Measurements from ENCODE around the gene PRR20G. TPM values are rescaled to one million over a fixed set of nuclear protein-coding genes. Genes with fewer than 3 reads are reported as not detected.

The PRR20G gene
- total RNA-seq, 1 experiment from 2014 or later = 0.30 TPM

DNA sequence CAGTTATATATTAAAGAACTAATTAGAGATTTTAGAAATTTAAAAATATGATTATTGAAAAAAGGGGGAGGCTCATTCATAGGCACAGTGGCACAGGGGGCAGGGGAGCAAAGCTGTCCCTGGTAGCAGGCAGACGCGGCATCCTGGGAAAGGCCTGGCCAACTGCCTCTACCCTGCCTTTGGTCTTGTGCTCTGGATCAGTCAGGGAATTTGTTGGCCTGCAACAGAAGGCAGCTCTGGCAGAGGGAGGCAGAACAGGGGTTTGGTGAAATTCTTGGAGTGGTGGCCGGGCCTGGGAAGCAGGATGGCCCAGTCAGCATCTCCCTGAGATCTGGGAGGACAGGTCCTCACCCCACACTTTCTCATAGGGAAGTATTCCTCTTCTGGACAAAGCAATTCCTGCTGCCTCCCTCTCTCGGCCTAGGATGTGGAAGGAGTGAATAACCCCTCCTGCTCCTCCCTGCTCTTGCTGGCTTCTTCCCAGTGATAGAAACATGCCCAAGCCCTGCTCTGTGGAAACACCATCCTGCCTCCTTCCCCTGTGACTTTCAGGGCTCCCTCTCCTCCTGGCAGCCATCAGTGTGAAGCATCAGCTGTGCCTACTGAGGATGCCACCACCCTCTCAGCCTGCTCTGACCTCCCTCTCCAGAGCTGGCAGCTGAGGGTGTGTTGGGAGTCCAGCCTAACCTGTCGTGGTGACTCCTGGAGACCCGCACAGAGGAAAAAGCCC lies 26.9 kb downstream of the PRR20G start:
- Histone ChIP-seq H3K79me2 (ENCODE audit: insufficient read depth, low read length) (no peaks in the 10 kb centered on the region), H4K20me1 (ENCODE audit: insufficient read depth) (no peaks in the 10 kb centered on the region), H3K27me3 (ENCODE audit: insufficient read depth, low read length) (no peaks in the 10 kb centered on the region), H3K4me2 (ENCODE audit: low read length) (no peak overlapping the region), H3K27ac (ENCODE audit: low read depth, low read length) (no peak overlapping the region), H3K9me2 (ENCODE audit: insufficient read depth) (no peaks in the 10 kb centered on the region), H3K9me3 (ENCODE audit: control insufficient read depth in 1 of 2, insufficient read depth in 1 of 2, low read depth in 1 of 2, low read length in 2 of 2) (no peaks in the 10 kb centered on the region), H3K36me3 (ENCODE audit: control insufficient read depth in 1 of 2, insufficient read depth in 2 of 2, low read length in 2 of 2) (no peaks in the 10 kb centered on the region), H2AFZ (ENCODE audit: low read depth, low read length, poor library complexity, severe bottlenecking) (no peak overlapping the region), H3K4me3 (replicated peaks in 1 of 2; ENCODE audit: low read depth in 1 of 2, low read length in 2 of 2) (no peak overlapping the region), H3K4me1 (ENCODE audit: control insufficient read depth in 1 of 2, insufficient read depth in 2 of 2, low read length in 2 of 2) (peaks cover 0 to 3% of the 10 kb centered on the region in 2 experiments; a peak in 1 of 4 replicates), H3K9ac (ENCODE audit: low read length) (no peak overlapping the region)
- ATAC-seq (no peak), DNase-seq (ENCODE audit: low read depth, low spot score) (no peak)
- no peak for TF ChIP-seq RAD21 (IDR thresholded peaks at IDR 0.05; ENCODE audit: low read depth)
- TF ChIP-seq, protein P1, sequence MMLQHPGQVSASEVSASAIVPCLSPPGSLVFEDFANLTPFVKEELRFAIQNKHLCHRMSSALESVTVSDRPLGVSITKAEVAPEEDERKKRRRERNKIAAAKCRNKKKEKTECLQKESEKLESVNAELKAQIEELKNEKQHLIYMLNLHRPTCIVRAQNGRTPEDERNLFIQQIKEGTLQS (IDR thresholded peaks at IDR 0.05) = no peak
- TF ChIP-seq EGR1 (IDR thresholded peaks at IDR 0.05; ENCODE audit: low read depth) = no peak
- no peak for TF ChIP-seq SRF (IDR thresholded peaks at IDR 0.05; ENCODE audit: low read depth)
- TF ChIP-seq ELF1 (IDR thresholded peaks at IDR 0.05; ENCODE audit: borderline replicate concordance, low read depth) = no peak
- no peak for TF ChIP-seq YY1 (IDR thresholded peaks at IDR 0.05; ENCODE audit: extremely low read depth, insufficient replicate concordance, low read depth, low read length)
- TF ChIP-seq, protein P2, sequence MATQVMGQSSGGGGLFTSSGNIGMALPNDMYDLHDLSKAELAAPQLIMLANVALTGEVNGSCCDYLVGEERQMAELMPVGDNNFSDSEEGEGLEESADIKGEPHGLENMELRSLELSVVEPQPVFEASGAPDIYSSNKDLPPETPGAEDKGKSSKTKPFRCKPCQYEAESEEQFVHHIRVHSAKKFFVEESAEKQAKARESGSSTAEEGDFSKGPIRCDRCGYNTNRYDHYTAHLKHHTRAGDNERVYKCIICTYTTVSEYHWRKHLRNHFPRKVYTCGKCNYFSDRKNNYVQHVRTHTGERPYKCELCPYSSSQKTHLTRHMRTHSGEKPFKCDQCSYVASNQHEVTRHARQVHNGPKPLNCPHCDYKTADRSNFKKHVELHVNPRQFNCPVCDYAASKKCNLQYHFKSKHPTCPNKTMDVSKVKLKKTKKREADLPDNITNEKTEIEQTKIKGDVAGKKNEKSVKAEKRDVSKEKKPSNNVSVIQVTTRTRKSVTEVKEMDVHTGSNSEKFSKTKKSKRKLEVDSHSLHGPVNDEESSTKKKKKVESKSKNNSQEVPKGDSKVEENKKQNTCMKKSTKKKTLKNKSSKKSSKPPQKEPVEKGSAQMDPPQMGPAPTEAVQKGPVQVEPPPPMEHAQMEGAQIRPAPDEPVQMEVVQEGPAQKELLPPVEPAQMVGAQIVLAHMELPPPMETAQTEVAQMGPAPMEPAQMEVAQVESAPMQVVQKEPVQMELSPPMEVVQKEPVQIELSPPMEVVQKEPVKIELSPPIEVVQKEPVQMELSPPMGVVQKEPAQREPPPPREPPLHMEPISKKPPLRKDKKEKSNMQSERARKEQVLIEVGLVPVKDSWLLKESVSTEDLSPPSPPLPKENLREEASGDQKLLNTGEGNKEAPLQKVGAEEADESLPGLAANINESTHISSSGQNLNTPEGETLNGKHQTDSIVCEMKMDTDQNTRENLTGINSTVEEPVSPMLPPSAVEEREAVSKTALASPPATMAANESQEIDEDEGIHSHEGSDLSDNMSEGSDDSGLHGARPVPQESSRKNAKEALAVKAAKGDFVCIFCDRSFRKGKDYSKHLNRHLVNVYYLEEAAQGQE (IDR thresholded peaks at IDR 0.05; ENCODE audit: low read depth) = no peak
- no peak for TF ChIP-seq JUND (IDR thresholded peaks at IDR 0.05)
- TF ChIP-seq CBX3 (IDR thresholded peaks at IDR 0.05; ENCODE audit: low read depth) = no peak
- intact Hi-C loops (cut with micrococcal nuclease) = no loop called here
- ChIA-PET RAD21 (ENCODE audit: low non-redundant PET in 1 of 2, low total read pairs in 2 of 2, uncharacterized antibody in 2 of 2, unreplicated experiment in 2 of 2) (no interaction called here), CTCF (no interaction called here), POLR2A (no interaction called here)
- BruUV-seq (replicated peaks) = no TSS peak
